ENCODE results near the gene FKBP11. TPM values are rescaled to one million over a fixed set of nuclear protein-coding genes. Genes with fewer than 3 reads are reported as not detected.

The FKBP11 gene
- total and polyA plus RNA-seq, 2 donors (not counting 3 experiments of a cell fraction or from before 2014, with no cell fraction given) = 74.2 to 81.2 TPM

DNA sequence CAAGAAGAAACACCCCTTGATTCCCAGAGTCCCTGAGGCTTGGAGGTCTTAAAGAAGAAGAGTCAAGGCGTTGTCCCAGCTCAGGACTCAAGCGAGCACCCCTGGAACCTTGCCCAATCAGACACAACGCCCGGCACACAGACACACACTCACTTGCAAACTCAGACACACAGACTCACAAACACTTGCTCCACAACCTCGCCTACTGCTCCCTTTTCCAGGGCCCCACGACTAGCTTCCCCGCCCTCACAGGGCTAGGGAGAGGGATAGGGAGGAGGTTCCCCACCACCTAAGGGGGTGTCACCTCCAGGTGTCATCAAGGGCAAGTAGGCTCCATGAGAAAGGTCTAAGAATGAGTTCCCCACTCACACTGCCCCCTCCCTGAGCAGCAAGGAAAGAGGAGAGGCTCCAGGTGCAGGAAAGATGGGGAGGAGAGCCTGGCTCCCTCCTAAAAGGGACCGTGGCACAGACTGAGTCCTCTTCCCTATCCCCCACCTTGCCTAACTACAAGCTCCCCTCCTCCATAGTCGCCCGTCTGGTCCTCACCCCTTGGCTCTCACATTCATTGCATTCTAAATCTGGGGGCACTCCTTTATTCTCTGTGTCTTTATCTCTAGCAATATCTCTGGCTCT, 45.5 kb upstream of the FKBP11 start:
- no TSS peak for BruUV-seq (replicated peaks)
- H3K79me2 ChIP-seq (ENCODE audit: control insufficient read depth, insufficient read depth, low read length) = no peaks in the 10 kb centered on the region
- no peaks in the 10 kb centered on the region for H3K36me3 ChIP-seq (ENCODE audit: control insufficient read depth in 2 of 2, extremely low read depth in 1 of 2, insufficient read depth in 2 of 2, low read length in 2 of 2)
- DNase-seq (ENCODE audit: low read depth, low spot score) (no peak), FAIRE-seq (no peak)
- ChIA-PET CTCF (interaction anchor here (1.0 to 7.3 kb wide), 4 partner anchors 9 to 26 kb away, joined by 3 to 64 read pairs (median 6); partner anchors contain the start of gene ARF3), POLR2A (no interaction called here)
- TF ChIP-seq, protein P1, sequence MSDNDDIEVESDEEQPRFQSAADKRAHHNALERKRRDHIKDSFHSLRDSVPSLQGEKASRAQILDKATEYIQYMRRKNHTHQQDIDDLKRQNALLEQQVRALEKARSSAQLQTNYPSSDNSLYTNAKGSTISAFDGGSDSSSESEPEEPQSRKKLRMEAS (IDR thresholded peaks at IDR 0.05; ENCODE audit: insufficient read depth, insufficient read length) = no peak
- TF ChIP-seq, protein P2, sequence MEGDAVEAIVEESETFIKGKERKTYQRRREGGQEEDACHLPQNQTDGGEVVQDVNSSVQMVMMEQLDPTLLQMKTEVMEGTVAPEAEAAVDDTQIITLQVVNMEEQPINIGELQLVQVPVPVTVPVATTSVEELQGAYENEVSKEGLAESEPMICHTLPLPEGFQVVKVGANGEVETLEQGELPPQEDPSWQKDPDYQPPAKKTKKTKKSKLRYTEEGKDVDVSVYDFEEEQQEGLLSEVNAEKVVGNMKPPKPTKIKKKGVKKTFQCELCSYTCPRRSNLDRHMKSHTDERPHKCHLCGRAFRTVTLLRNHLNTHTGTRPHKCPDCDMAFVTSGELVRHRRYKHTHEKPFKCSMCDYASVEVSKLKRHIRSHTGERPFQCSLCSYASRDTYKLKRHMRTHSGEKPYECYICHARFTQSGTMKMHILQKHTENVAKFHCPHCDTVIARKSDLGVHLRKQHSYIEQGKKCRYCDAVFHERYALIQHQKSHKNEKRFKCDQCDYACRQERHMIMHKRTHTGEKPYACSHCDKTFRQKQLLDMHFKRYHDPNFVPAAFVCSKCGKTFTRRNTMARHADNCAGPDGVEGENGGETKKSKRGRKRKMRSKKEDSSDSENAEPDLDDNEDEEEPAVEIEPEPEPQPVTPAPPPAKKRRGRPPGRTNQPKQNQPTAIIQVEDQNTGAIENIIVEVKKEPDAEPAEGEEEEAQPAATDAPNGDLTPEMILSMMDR (IDR thresholded peaks at IDR 0.05; ENCODE audit: extremely low read depth in 1 of 2, insufficient read depth in 1 of 2, low read depth in 1 of 2, low read length in 2 of 2) = no peak
- no peak for TF ChIP-seq GATA2 (IDR thresholded peaks at IDR 0.05; ENCODE audit: insufficient read depth, insufficient read length, low read depth, low read length)
- TF ChIP-seq EZH2 (IDR thresholded peaks at IDR 0.05; ENCODE audit: borderline replicate concordance, low read depth, low read length, severe bottlenecking) = no peak
- no peak for TF ChIP-seq MYC (IDR thresholded peaks at IDR 0.05; ENCODE audit: low read depth, low read length)
- TF ChIP-seq JUN (IDR thresholded peaks at IDR 0.05; ENCODE audit: borderline replicate concordance, insufficient read depth, insufficient read length, low read depth) = no peak
- TF ChIP-seq POLR2AphosphoS5 (IDR thresholded peaks at IDR 0.05; ENCODE audit: insufficient read depth, low read depth, low read length) = no peak
- no peak for TF ChIP-seq FOS (IDR thresholded peaks at IDR 0.05; ENCODE audit: borderline replicate concordance, insufficient read depth, low read length)
- no peak for TF ChIP-seq POLR2A (IDR thresholded peaks at IDR 0.05; ENCODE audit: low read depth, low read length)
- peaks cover 52 to 53% of the 10 kb centered on the region in 2 experiments for H3K27me3 ChIP-seq (ENCODE audit: control insufficient read depth in 2 of 2, insufficient read depth in 2 of 2, low read length in 2 of 2)
- no peak overlapping the region for H3K27ac ChIP-seq (ENCODE audit: insufficient read depth, low read depth, low read length)
- H4K20me1 ChIP-seq (replicated peaks; ENCODE audit: control insufficient read depth, extremely low read depth, insufficient read depth, low read length) = no peaks in the 10 kb centered on the region
- no peak overlapping the region for H3K9ac ChIP-seq (replicated peaks; ENCODE audit: extremely low read depth, insufficient read depth, low read length)
- H2AFZ ChIP-seq (ENCODE audit: low read depth, low read length) = no peak overlapping the region
- no peak overlapping the region for H3K4me3 ChIP-seq (replicated peaks in 1 of 3; ENCODE audit: insufficient read depth in 1 of 3, low read depth in 1 of 3, low read length in 3 of 3)
- no peak overlapping the region for H3K4me2 ChIP-seq (ENCODE audit: insufficient read depth, low read length)
- dilution Hi-C loops (cut with MboI; ENCODE audit: extremely low pct_ligation_motif_present, low sequenced_read_pairs) = no loop called here
- H3K9me1 ChIP-seq (replicated peaks; ENCODE audit: control insufficient read depth, extremely low read depth, insufficient read depth, low read length) = no peaks in the 10 kb centered on the region
- intact Hi-C loops (cut with micrococcal nuclease) = no loop called here
- no peaks in the 10 kb centered on the region for H3K9me3 ChIP-seq (replicated peaks; ENCODE audit: control insufficient read depth, insufficient read depth, low read length)
- no peaks in the 10 kb centered on the region for H3K4me1 ChIP-seq (ENCODE audit: control insufficient read depth, extremely low read depth, insufficient read depth, low read length)
